ENCODE data around the gene GNA12. TPM values are rescaled to one million over a fixed set of nuclear protein-coding genes. Genes with fewer than 3 reads are reported as not detected.

GNA12 gene
- total RNA-seq, 1 donor from 2014 or later = 43.0 TPM

- peaks cover 14% of the 10 kb centered on the region for H3K36me3 ChIP-seq
- H3K27ac ChIP-seq (replicated peaks) = peak overlapping the region; percentile 27
- peaks cover 68% of the 10 kb centered on the region for H3K4me1 ChIP-seq
- intact Hi-C loops (cut with micrococcal nuclease) = no loop called here
- TF ChIP-seq CTCF (IDR thresholded peaks at IDR 0.05; ENCODE audit: borderline replicate concordance) = no peak
- no peaks in the 10 kb centered on the region for H3K9me3 ChIP-seq (replicated peaks)
- H3K27me3 ChIP-seq (ENCODE audit: low read depth) = no peaks in the 10 kb centered on the region
- no peak overlapping the region for H3K4me3 ChIP-seq
- DNase-seq = no peak
Observed at GRCh38 chr7:2837496-2837895, 6.6 kb downstream of the GNA12 start.

DNA sequence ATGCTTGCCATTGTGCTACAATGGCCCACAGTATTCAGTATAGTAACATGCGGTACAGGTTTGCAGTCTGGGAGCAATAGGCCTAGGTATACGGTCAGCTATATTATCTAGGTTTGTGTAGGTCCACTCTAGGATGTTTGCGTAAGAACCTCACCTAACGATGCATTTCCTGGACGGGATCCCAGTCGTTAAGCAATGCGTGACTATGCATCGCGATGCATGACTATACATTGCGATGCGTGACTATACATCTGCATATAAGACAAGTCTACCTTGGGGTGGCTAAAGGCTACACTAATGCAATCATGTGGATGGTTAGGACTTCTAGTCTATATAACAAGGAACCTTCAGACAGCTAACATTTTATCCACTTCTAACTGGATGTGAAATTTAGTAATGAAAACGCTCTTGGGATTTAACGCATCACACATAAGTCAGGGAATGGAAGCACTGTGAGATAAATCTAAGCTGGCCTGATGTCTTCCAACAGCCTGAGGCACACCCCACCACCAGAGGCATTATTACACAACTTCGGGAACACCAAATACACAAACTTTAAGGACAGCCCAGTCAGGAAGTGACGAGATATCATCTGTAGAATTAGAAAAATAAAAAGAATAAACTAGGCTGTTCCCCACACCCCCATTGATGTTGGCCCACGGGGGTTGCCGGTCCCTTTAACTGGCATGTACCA, 9.2 kb downstream of the GNA12 start:
- TF ChIP-seq CTCF (IDR thresholded peaks at IDR 0.05; ENCODE audit: borderline replicate concordance) = no peak
- DNase-seq = no peak
- Histone ChIP-seq H3K4me1 (peaks cover 65% of the 10 kb centered on the region), H3K4me3 (no peak overlapping the region), H3K36me3 (peaks cover 14% of the 10 kb centered on the region), H3K27ac (replicated peaks) (peak overlapping the region; percentile 37), H3K9me3 (replicated peaks) (no peaks in the 10 kb centered on the region), H3K27me3 (ENCODE audit: low read depth) (no peaks in the 10 kb centered on the region)
- intact Hi-C loops (cut with micrococcal nuclease) = no loop called here

DNA sequence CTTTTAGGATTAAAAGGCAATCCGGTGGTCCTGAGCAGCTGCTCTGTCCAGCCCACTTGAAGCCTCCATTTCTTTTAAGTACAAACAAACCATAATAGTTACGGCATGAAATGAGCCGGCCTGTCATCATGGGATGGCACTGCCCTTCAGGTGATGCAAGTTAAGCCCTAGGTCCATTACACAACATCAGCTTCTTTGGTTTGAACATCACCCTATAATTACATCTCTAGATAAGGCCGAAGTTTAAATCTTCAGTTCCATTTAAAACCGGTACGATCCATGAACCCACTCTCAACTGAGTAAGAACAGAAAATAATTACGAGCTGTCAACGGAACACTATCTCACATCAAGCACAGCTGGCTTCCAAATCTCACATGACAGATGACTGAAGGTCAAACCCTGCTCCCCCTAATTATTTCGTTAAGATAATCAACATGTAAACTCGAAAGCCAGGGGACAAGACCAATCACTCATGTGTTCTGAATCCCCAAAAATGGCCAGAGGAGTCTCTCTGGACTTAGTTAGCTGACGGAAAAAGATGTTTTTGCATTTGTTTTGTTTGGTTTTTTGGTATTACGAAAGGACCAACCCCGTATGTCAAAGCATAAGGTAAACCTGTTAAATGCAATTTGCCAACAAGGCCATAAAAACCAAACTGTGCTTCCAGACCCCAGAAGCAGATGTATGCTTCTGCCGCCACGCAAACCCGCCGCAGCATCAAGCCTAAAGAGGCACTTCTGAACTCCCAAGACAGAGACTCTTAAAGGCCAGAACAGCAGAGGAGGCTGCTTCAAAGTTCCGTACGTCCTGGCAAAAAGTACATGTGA, 10.8 kb downstream of the GNA12 start:
- intact Hi-C loops (cut with micrococcal nuclease) = no loop called here
- peaks cover 14% of the 10 kb centered on the region for H3K36me3 ChIP-seq
- H3K27ac ChIP-seq (replicated peaks) = peak overlapping the region; percentile 7
- TF ChIP-seq CTCF (IDR thresholded peaks at IDR 0.05; ENCODE audit: borderline replicate concordance) = no peak
- peaks cover 68% of the 10 kb centered on the region for H3K4me1 ChIP-seq
- no peak overlapping the region for H3K4me3 ChIP-seq
- no peak for DNase-seq
- H3K27me3 ChIP-seq (ENCODE audit: low read depth) = no peaks in the 10 kb centered on the region
- no peaks in the 10 kb centered on the region for H3K9me3 ChIP-seq (replicated peaks)

GRCh38 chr7:2832461-2832860, 11.6 kb downstream of the GNA12 start:
- no peak overlapping the region for H3K27ac ChIP-seq (replicated peaks)
- intact Hi-C loops (cut with micrococcal nuclease) = no loop called here
- H3K27me3 ChIP-seq (ENCODE audit: low read depth) = no peaks in the 10 kb centered on the region
- peaks cover 14% of the 10 kb centered on the region for H3K36me3 ChIP-seq
- H3K9me3 ChIP-seq (replicated peaks) = no peaks in the 10 kb centered on the region
- no peak for DNase-seq
- H3K4me3 ChIP-seq = no peak overlapping the region
- TF ChIP-seq CTCF (IDR thresholded peaks at IDR 0.05; ENCODE audit: borderline replicate concordance) = no peak
- H3K4me1 ChIP-seq = peaks cover 60% of the 10 kb centered on the region

DNA sequence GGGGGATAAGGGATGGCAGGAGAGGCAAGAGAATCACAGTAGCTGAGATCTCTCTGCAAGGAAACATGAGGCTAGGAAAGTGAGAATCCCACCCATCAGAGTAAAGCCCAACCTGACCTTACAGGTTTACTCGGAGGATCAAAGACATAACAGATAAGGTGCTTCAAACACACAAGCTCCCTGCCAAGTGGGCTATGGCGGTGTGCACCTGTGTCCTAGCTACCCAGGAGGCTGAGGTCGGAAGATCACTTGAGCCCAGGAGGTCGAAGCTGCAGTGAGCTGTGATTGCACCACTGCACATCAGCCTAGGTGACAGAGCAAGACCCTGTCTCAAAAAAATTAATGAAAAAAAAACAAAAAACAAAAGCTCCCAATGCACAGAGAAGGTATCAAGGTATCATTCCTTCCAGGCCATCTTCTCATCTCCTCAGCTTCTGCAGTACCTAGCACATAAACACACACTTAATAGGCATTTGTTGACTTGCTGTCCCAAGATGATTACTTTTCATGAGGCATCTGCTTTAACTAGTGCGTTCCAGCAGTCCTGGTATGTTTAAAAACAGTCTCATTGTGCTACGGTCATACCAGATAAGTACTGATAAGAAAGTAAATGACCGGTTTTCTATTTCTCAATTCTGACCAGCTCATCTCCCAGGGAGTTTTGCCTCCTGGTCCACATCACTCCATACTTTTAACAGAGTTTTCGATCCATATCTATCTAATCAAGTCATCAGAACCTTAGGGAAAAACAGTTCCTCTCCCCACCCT, 13.3 kb downstream of the GNA12 start:
- peaks cover 68% of the 10 kb centered on the region for H3K4me1 ChIP-seq
- no peaks in the 10 kb centered on the region for H3K9me3 ChIP-seq (replicated peaks)
- TF ChIP-seq CTCF (IDR thresholded peaks at IDR 0.05; ENCODE audit: borderline replicate concordance) = no peak
- DNase-seq = no peak
- intact Hi-C loops (cut with micrococcal nuclease) = no loop called here
- no peak overlapping the region for H3K4me3 ChIP-seq
- H3K27ac ChIP-seq (replicated peaks) = no peak overlapping the region
- H3K36me3 ChIP-seq = peaks cover 14% of the 10 kb centered on the region
- H3K27me3 ChIP-seq (ENCODE audit: low read depth) = no peaks in the 10 kb centered on the region
